ENCODE data around the gene PER3.
A peak's percentile ranks its signal among the peaks of the same experiment; 100 is the strongest.

Gene PER3

GRCh38 chr1:7833035-7833434 lies 48.9 kb downstream of the PER3 start:
- DNase-seq (ENCODE audit: low read depth in 2 of 2): no peak

- DNase-seq (ENCODE audit: low read depth in 2 of 2): no peak
Observed at GRCh38 chr1:7838714-7839113, 54.6 kb downstream of the PER3 start.

- DNase-seq (ENCODE audit: low read depth in 2 of 2): no peak
Observed at GRCh38 chr1:7839526-7839925, 55.4 kb downstream of the PER3 start.

GRCh38 chr1:7842517-7842916 lies 58.4 kb downstream of the PER3 start:
- peak in 1 of 2 donors; percentile 12 for DNase-seq (ENCODE audit: low read depth in 2 of 2)

GRCh38 chr1:7845761-7846160 lies 61.7 kb downstream of the PER3 start:
- DNase-seq (ENCODE audit: low read depth in 2 of 2): no peak

GRCh38 chr1:7846656-7847055 lies 62.6 kb downstream of the PER3 start:
- DNase-seq (ENCODE audit: low read depth in 2 of 2): no peak

- no peak for DNase-seq (ENCODE audit: low read depth in 2 of 2)
Observed at GRCh38 chr1:7847599-7847998, 63.5 kb downstream of the PER3 start.

GRCh38 chr1:7850786-7851185 lies 66.7 kb downstream of the PER3 start:
- DNase-seq (ENCODE audit: low read depth in 2 of 2): no peak

GRCh38 chr1:7852804-7853683 lies 69.0 kb downstream of the PER3 start, which contains the start of gene UTS2:
UTS2 (minus strand) TSS chr1:7853065; CDS start chr1:7853003, 62 bp downstream.
- DNase-seq (ENCODE audit: low read depth in 2 of 2): no peak

GRCh38 chr1:7853684-7854026 lies 69.6 kb downstream of the PER3 start:
- no peak for DNase-seq (ENCODE audit: low read depth in 2 of 2)

GRCh38 chr1:7856345-7856744 lies 72.3 kb downstream of the PER3 start:
- DNase-seq (ENCODE audit: low read depth in 2 of 2): no peak

- no peak for DNase-seq (ENCODE audit: low read depth in 2 of 2)
Observed at GRCh38 chr1:7857000-7857399, 72.9 kb downstream of the PER3 start.

- DNase-seq (ENCODE audit: low read depth in 2 of 2): no peak
Observed at GRCh38 chr1:7857985-7858384, 73.9 kb downstream of the PER3 start.

GRCh38 chr1:7859406-7859805 lies 75.3 kb downstream of the PER3 start:
- no peak for DNase-seq (ENCODE audit: low read depth in 2 of 2)

GRCh38 chr1:7860130-7860529 lies 76.0 kb downstream of the PER3 start:
- DNase-seq (ENCODE audit: low read depth in 2 of 2): no peak

GRCh38 chr1:7861452-7861851 lies 77.4 kb downstream of the PER3 start:
- no peak for DNase-seq (ENCODE audit: low read depth in 2 of 2)

- DNase-seq (ENCODE audit: low read depth in 2 of 2): no peak
Observed at GRCh38 chr1:7862211-7863060, 78.3 kb downstream of the PER3 start.

GRCh38 chr1:7863756-7864328 lies 79.8 kb downstream of the PER3 start:
- DNase-seq (ENCODE audit: low read depth in 2 of 2): no peak

GRCh38 chr1:7865978-7866377 lies 81.9 kb downstream of the PER3 start:
- DNase-seq (ENCODE audit: low read depth in 2 of 2): no peak

- DNase-seq (ENCODE audit: low read depth in 2 of 2): no peak
Observed at GRCh38 chr1:7868070-7868780, 84.1 kb downstream of the PER3 start.

- no peak for DNase-seq (ENCODE audit: low read depth in 2 of 2)
Observed at GRCh38 chr1:7869136-7869920, 85.2 kb downstream of the PER3 start.

All from stimulated activated CD8-positive, alpha-beta memory T cell treated with anti-CD3 and anti-CD28 coated beads, Interleukin-15, amount 100 ng/mL, for 4 hours (primary cell).